ENCODE data around the gene PDE4D.

Gene PDE4D

GRCh38 chr5:59838989-59839388 lies 54.5 kb downstream of the PDE4D start:
- no peak for DNase-seq (ENCODE audit: low spot score)

- DNase-seq (ENCODE audit: low spot score): no peak
Observed at GRCh38 chr5:59838067-59838466, 55.5 kb downstream of the PDE4D start.

GRCh38 chr5:59837071-59837470 lies 56.5 kb downstream of the PDE4D start:
- DNase-seq (ENCODE audit: low spot score): no peak

- no peak for DNase-seq (ENCODE audit: low spot score)
Observed at GRCh38 chr5:59835800-59836199, 57.7 kb downstream of the PDE4D start.

GRCh38 chr5:59833448-59833847 lies 60.1 kb downstream of the PDE4D start:
- no peak for DNase-seq (ENCODE audit: low spot score)

GRCh38 chr5:59832577-59833301 lies 60.8 kb downstream of the PDE4D start:
- DNase-seq (ENCODE audit: low spot score): no peak

GRCh38 chr5:59831326-59832010 lies 62.1 kb downstream of the PDE4D start:
- DNase-seq (ENCODE audit: low spot score): no peak

GRCh38 chr5:59830536-59831200 lies 62.9 kb downstream of the PDE4D start:
- DNase-seq (ENCODE audit: low spot score): no peak

- DNase-seq (ENCODE audit: low spot score): no peak
Observed at GRCh38 chr5:59829922-59830321, 63.6 kb downstream of the PDE4D start.

GRCh38 chr5:59829386-59829785 lies 64.1 kb downstream of the PDE4D start:
- no peak for DNase-seq (ENCODE audit: low spot score)

GRCh38 chr5:59828623-59829022 lies 64.9 kb downstream of the PDE4D start:
- no peak for DNase-seq (ENCODE audit: low spot score)

- DNase-seq (ENCODE audit: low spot score): no peak
Observed at GRCh38 chr5:59826996-59827395, 66.5 kb downstream of the PDE4D start.

GRCh38 chr5:59823420-59823819 lies 70.1 kb downstream of the PDE4D start:
- no peak for DNase-seq (ENCODE audit: low spot score)

- no peak for DNase-seq (ENCODE audit: low spot score)
Observed at GRCh38 chr5:59819806-59820205, 73.7 kb downstream of the PDE4D start.

- DNase-seq (ENCODE audit: low spot score): no peak
Observed at GRCh38 chr5:59817536-59817935, 76.0 kb downstream of the PDE4D start.

GRCh38 chr5:59816654-59817300 lies 76.7 kb downstream of the PDE4D start:
- no peak for DNase-seq (ENCODE audit: low spot score)

GRCh38 chr5:59814537-59814872 lies 79.0 kb downstream of the PDE4D start:
- DNase-seq (ENCODE audit: low spot score): no peak

- peak; percentile 44 for DNase-seq (ENCODE audit: low spot score)
Observed at GRCh38 chr5:59813761-59814536, 79.6 kb downstream of the PDE4D start.

- DNase-seq (ENCODE audit: low spot score): peak; percentile 78
Observed at GRCh38 chr5:59810041-59810440, 83.5 kb downstream of the PDE4D start.

GRCh38 chr5:59807806-59808205 lies 85.7 kb downstream of the PDE4D start:
- DNase-seq (ENCODE audit: low spot score): no peak

- no peak for DNase-seq (ENCODE audit: low spot score)
Observed at GRCh38 chr5:59800347-59800893, 93.1 kb downstream of the PDE4D start.
